ENCODE data around the gene KCNQ2. TPM values are rescaled to one million over a fixed set of nuclear protein-coding genes. Genes with fewer than 3 reads are reported as not detected.

KCNQ2 gene
- total RNA-seq, 1 experiment from 2014 or later = not detected

GRCh38 chr20:63463400-63464288 lies 8.8 kb downstream of the KCNQ2 start:
- H3K4me1 ChIP-seq = no peaks in the 10 kb centered on the region
- H3K27me3 ChIP-seq = peaks cover 76% of the 10 kb centered on the region
- no peak for DNase-seq
- no peak overlapping the region for H3K27ac ChIP-seq
- no peaks in the 10 kb centered on the region for H3K36me3 ChIP-seq
- H3K4me3 ChIP-seq = no peak overlapping the region
- H3K9me3 ChIP-seq (replicated peaks) = no peaks in the 10 kb centered on the region

- DNase-seq = no peak
- no peaks in the 10 kb centered on the region for H3K9me3 ChIP-seq (replicated peaks)
- H3K27ac ChIP-seq = no peak overlapping the region
- no peak overlapping the region for H3K4me3 ChIP-seq
- no peaks in the 10 kb centered on the region for H3K36me3 ChIP-seq
- 0 out of 2 replicates have a peak, but pooled peaks cover 3% of the 10 kb centered on the region for H3K4me1 ChIP-seq
- H3K27me3 ChIP-seq = peaks cover 76% of the 10 kb centered on the region
Measured at GRCh38 chr20:63462244-63462643, 10.2 kb downstream of the KCNQ2 start.

GRCh38 chr20:63461104-63461763 lies 11.2 kb downstream of the KCNQ2 start:
- Histone ChIP-seq H3K36me3 (no peaks in the 10 kb centered on the region), H3K27me3 (peaks cover 76% of the 10 kb centered on the region), H3K9me3 (replicated peaks) (no peaks in the 10 kb centered on the region), H3K4me1 (0 out of 2 replicates have a peak, but pooled peaks cover 3% of the 10 kb centered on the region), H3K4me3 (no peak overlapping the region), H3K27ac (no peak overlapping the region)
- DNase-seq = peak; percentile 69 to 73

GRCh38 chr20:63459070-63459380 lies 13.4 kb downstream of the KCNQ2 start:
- Histone ChIP-seq H3K4me3 (no peak overlapping the region), H3K36me3 (no peaks in the 10 kb centered on the region), H3K9me3 (replicated peaks) (no peaks in the 10 kb centered on the region), H3K27me3 (peaks cover 74% of the 10 kb centered on the region), H3K4me1 (peaks cover 9% of the 10 kb centered on the region; the same call in 1 of the 2 replicates), H3K27ac (no peak overlapping the region)
- no peak for DNase-seq

- peaks cover 9% of the 10 kb centered on the region; the same call in 1 of the 2 replicates for H3K4me1 ChIP-seq
- no peaks in the 10 kb centered on the region for H3K9me3 ChIP-seq (replicated peaks)
- H3K36me3 ChIP-seq = no peaks in the 10 kb centered on the region
- no peak for DNase-seq
- H3K4me3 ChIP-seq = no peak overlapping the region
- peaks cover 74% of the 10 kb centered on the region for H3K27me3 ChIP-seq
- H3K27ac ChIP-seq = no peak overlapping the region
Measured at GRCh38 chr20:63458170-63459069, 14.0 kb downstream of the KCNQ2 start.

- H3K27ac ChIP-seq = no peak overlapping the region
- no peaks in the 10 kb centered on the region for H3K9me3 ChIP-seq (replicated peaks)
- H3K36me3 ChIP-seq = no peaks in the 10 kb centered on the region
- DNase-seq = peak; percentile 48 to 52
- H3K4me1 ChIP-seq = peaks cover 9% of the 10 kb centered on the region; the same call in 1 of the 2 replicates
- H3K27me3 ChIP-seq = peaks cover 72% of the 10 kb centered on the region
- H3K4me3 ChIP-seq = no peak overlapping the region
Measured at GRCh38 chr20:63457737-63458136, 14.7 kb downstream of the KCNQ2 start.

GRCh38 chr20:63456429-63457284 lies 15.8 kb downstream of the KCNQ2 start:
- no peak overlapping the region for H3K27ac ChIP-seq

GRCh38 chr20:63455568-63455859 lies 16.9 kb downstream of the KCNQ2 start:
- Histone ChIP-seq H3K4me1 (peaks cover 9% of the 10 kb centered on the region; the same call in 1 of the 2 replicates), H3K27ac (no peak overlapping the region), H3K27me3 (peaks cover 71% of the 10 kb centered on the region), H3K9me3 (replicated peaks) (no peaks in the 10 kb centered on the region), H3K36me3 (no peaks in the 10 kb centered on the region), H3K4me3 (no peak overlapping the region)
- DNase-seq = no peak

More at GRCh38 chr20:63456429-63457284, 15.8 kb downstream of the KCNQ2 start:
- no peak overlapping the region for H3K4me3 ChIP-seq
- H3K9me3 ChIP-seq (replicated peaks) = no peaks in the 10 kb centered on the region
- DNase-seq = no peak
- H3K27me3 ChIP-seq = peaks cover 76% of the 10 kb centered on the region
- H3K4me1 ChIP-seq = peaks cover 9% of the 10 kb centered on the region; the same call in 1 of the 2 replicates
- no peaks in the 10 kb centered on the region for H3K36me3 ChIP-seq

GRCh38 chr20:63454731-63455567 lies 17.5 kb downstream of the KCNQ2 start:
- DNase-seq = no peak
- H3K27me3 ChIP-seq = peaks cover 69% of the 10 kb centered on the region
- peaks cover 9% of the 10 kb centered on the region; the same call in 1 of the 2 replicates for H3K4me1 ChIP-seq
- H3K4me3 ChIP-seq = no peak overlapping the region; the same call in 1 of the 2 replicates
- no peaks in the 10 kb centered on the region for H3K36me3 ChIP-seq
- no peaks in the 10 kb centered on the region for H3K9me3 ChIP-seq (replicated peaks)
- H3K27ac ChIP-seq = no peak overlapping the region

GRCh38 chr20:63452821-63453523 lies 19.5 kb downstream of the KCNQ2 start:
- H3K4me3 ChIP-seq = no peak overlapping the region
- peak; percentile 43 to 52 for DNase-seq
- H3K27me3 ChIP-seq = peaks cover 70% of the 10 kb centered on the region
- no peaks in the 10 kb centered on the region for H3K36me3 ChIP-seq
- H3K27ac ChIP-seq = no peak overlapping the region
- peaks cover 9% of the 10 kb centered on the region; the same call in 1 of the 2 replicates for H3K4me1 ChIP-seq
- no peaks in the 10 kb centered on the region for H3K9me3 ChIP-seq (replicated peaks)

GRCh38 chr20:63452341-63452740 lies 20.1 kb downstream of the KCNQ2 start:
- no peak overlapping the region for H3K4me3 ChIP-seq
- H3K36me3 ChIP-seq = no peaks in the 10 kb centered on the region
- DNase-seq = no peak
- H3K4me1 ChIP-seq = peaks cover 6% of the 10 kb centered on the region; the same call in 1 of the 2 replicates
- H3K27me3 ChIP-seq = peaks cover 70% of the 10 kb centered on the region
- no peaks in the 10 kb centered on the region for H3K9me3 ChIP-seq (replicated peaks)
- H3K27ac ChIP-seq = no peak overlapping the region

GRCh38 chr20:63451821-63452220 lies 20.6 kb downstream of the KCNQ2 start:
- Histone ChIP-seq H3K4me1 (peaks cover 6% of the 10 kb centered on the region; the same call in 1 of the 2 replicates), H3K4me3 (no peak overlapping the region), H3K27ac (no peak overlapping the region), H3K36me3 (no peaks in the 10 kb centered on the region), H3K27me3 (peaks cover 69% of the 10 kb centered on the region), H3K9me3 (replicated peaks) (no peaks in the 10 kb centered on the region)
- no peak for DNase-seq

All from SJCRH30 (cell line).